MCF 10A (cell line): ENCODE data around the gene COQ8B. TPM values are rescaled to one million over a fixed set of nuclear protein-coding genes. Genes with fewer than 3 reads are reported as not detected.

Source experiments
- BruUV-seq: library from RNA; stranded (reverse); fragments of 400-500 nt; replicated peaks from 2 replicates; lab custom pipeline; 2021; lab: Mats Ljungman, UMichigan
- CTCF ChIA-PET: fragments of 300-600 bp; sonication (Branson Sonifier 250); formaldehyde crosslinking; extraction: SDS; loops from one replicate; lab custom pipeline; 2021; ENCODE audit warnings: antibody characterized with exemption, inconsistent platforms; lab: Yijun Ruan, JAX
- POLR2A ChIA-PET: fragments of 300-600, 350-650 bp; sonication (Branson Sonifier 250); formaldehyde crosslinking; extraction: SDS; loops from one replicate; lab custom pipeline; 2020; ENCODE audit warnings: antibody characterized with exemption, inconsistent platforms; lab: Yijun Ruan, JAX
- DNase-seq: peaks from one replicate; pipeline ENCODE4 v3.0.0-alpha.2; 2018; ENCODE audit not compliant: unreplicated experiment
- H3K27ac Mint-ChIP-seq: one replicate; pipeline ENCODE4 v1.8.0; 2022; ENCODE audit warnings: mild to moderate bottlenecking, low read depth, mixed read lengths; ENCODE audit not compliant: unreplicated experiment
- H3K27me3 Mint-ChIP-seq: one replicate; pipeline ENCODE4 v1.8.0; 2022; ENCODE audit warnings: mixed read lengths; ENCODE audit not compliant: insufficient read depth, unreplicated experiment
- H3K36me3 Mint-ChIP-seq: one replicate; pipeline ENCODE4 v1.8.0; 2022; ENCODE audit warnings: mild to moderate bottlenecking, moderate library complexity, mixed read lengths; ENCODE audit not compliant: insufficient read depth, unreplicated experiment
- H3K4me1 Mint-ChIP-seq: one replicate; pipeline ENCODE4 v1.8.0; 2022; ENCODE audit warnings: mixed read lengths; ENCODE audit not compliant: insufficient read depth, unreplicated experiment
- H3K4me3 Mint-ChIP-seq: one replicate; pipeline ENCODE4 v1.8.0; 2022; ENCODE audit warnings: mild to moderate bottlenecking, moderate library complexity, mixed read lengths; ENCODE audit not compliant: unreplicated experiment
- H3K9me3 Mint-ChIP-seq: one replicate; pipeline ENCODE4 v1.8.0; 2022; ENCODE audit warnings: mixed read lengths; ENCODE audit not compliant: unreplicated experiment
- intact Hi-C: fragments of 100-400 bp; cut with micrococcal nuclease; formaldehyde crosslinking; loops from 2 replicates; pipeline ENCODE4 v1.14.1; 2022
- total RNA-seq: library from RNA; stranded (reverse); gene quantifications from 2 replicates; pipeline ENCODE4 v1.2.3, GENCODE V29; 2022
- TF ChIP-seq, protein P1 (sequence below): fragments of 200-600 bp; IDR thresholded peaks from one replicate; pipeline ENCODE4 v1.8.0; 2022; ENCODE audit warnings: antibody characterized with exemption, mild to moderate bottlenecking; ENCODE audit not compliant: unreplicated experiment

COQ8B gene
- total RNA-seq, 1 experiment from 2014 or later = 46.7 TPM

DNA sequence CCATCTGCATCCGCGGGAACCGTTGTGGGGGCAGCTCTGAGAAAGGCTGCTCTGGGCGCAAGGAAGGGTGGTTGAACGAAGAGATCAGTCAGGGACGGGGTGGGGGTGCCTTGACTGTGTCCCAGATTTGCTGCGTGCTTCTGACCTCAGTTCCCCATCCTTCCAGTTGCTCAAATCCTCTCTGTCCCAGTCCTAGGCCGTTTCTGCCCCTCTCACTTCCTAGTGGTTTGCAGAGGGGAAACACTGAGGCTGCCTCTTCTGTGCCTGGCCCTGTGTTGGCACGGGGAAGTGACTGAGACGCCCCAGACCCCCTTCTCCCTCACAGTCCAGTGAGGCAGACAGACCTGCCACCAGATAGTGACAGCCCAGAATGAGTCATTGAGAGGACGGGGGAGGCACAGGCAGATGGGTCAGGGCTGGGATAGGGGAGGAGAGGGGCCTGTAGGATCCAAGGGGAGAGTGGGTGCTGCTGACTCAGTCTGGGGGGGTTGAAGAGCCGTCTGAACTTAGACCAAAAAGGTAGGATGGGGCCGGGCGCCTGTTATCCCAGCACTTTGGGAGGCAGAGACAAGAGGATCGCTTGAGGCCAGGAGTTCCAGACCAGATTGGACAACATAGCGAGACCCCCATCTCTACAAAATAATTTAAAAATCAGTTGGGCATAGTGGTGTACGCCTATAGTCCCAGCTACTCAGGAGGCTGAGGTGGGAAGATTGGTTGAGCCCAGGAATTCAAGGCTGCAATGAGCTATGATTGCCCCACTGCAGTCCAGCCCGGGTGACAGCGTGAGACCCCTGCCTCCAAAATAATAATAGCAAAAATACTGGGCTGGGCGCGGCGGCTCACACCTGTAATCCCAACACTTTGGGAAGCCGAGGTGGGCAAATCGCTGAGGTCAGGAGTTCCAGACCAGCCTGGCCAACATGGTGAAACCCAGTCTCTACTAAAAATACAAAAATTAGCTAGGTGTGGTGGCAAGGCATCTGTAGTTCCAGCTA is 52.7 kb downstream of the COQ8B start:
- POLR2A ChIA-PET = interaction anchor here (0.7 to 2.1 kb wide), 21 partner anchors 18 to 907 kb away, joined by 3 to 17 read pairs (median 4); partner anchors contain the start of genes ACTMAP, COQ8B, EGLN2 and ITPKC
- Mint-ChIP-seq H3K9me3 (no peaks in the 10 kb centered on the region), H3K36me3 (peaks cover 8% of the 10 kb centered on the region), H3K27me3 (no peaks in the 10 kb centered on the region), H3K4me1 (peaks cover 14% of the 10 kb centered on the region), H3K27ac (peak overlapping the region; percentile 57), H3K4me3 (peak overlapping the region; percentile 77)
- no TSS peak for BruUV-seq
- CTCF ChIA-PET = interaction anchor here (0.6 to 2.9 kb wide), 24 partner anchors 10 to 567 kb away, joined by 3 to 15 read pairs (median 4); partner anchors contain the start of gene ACTMAP
- intact Hi-C loops = loop anchor here (1.0 to 10.0 kb wide), 3 partner anchors 87 to 480 kb away; partner anchors contain the start of genes ACTMAP and SNRPA
- TF ChIP-seq, protein P1, sequence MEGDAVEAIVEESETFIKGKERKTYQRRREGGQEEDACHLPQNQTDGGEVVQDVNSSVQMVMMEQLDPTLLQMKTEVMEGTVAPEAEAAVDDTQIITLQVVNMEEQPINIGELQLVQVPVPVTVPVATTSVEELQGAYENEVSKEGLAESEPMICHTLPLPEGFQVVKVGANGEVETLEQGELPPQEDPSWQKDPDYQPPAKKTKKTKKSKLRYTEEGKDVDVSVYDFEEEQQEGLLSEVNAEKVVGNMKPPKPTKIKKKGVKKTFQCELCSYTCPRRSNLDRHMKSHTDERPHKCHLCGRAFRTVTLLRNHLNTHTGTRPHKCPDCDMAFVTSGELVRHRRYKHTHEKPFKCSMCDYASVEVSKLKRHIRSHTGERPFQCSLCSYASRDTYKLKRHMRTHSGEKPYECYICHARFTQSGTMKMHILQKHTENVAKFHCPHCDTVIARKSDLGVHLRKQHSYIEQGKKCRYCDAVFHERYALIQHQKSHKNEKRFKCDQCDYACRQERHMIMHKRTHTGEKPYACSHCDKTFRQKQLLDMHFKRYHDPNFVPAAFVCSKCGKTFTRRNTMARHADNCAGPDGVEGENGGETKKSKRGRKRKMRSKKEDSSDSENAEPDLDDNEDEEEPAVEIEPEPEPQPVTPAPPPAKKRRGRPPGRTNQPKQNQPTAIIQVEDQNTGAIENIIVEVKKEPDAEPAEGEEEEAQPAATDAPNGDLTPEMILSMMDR = no peak
- peak; percentile 25 for DNase-seq

DNA sequence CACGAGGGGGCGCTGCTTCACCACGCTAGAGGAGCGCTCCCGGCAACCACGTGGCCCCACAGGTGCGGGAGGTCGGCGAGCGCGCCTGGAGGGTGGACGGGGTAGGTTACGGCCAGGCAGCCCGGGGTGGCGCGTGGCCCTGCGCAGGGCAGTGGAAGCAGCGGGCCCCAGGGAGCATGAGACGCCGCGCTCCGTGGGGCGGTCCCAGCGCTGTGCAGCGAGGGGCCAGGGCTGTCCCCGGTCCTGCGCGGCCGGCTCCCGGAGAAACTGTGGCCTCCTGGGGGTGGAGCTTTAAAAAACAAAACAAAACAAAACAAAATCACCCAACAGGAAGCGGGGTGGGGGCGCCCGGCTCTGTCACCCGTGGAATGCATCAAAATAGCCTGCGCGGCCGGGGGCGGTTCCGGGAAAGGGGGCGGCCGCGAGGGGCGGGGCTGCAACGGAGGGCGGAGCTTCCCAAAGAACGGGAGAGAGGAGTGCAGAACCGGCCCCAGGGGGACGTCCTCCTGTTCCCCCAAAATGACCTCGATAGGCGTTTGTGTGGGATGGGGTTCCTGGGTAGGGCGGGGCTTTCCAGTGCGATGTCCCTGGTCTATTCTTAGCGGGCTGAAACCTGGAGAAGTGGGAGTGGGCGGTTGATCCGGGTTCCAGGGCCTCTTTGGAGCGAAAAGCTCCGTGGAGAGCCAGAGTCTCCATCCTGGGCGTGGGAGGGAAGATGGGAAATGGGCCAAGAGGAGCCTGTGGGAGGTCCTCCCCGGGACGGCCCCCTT is 53.6 kb downstream of the COQ8B start:
- TF ChIP-seq, protein P1 = no peak
- BruUV-seq = no TSS peak
- POLR2A ChIA-PET = interaction anchor here (0.6 to 2.1 kb wide), 18 partner anchors 17 to 908 kb away, joined by 3 to 17 read pairs (median 4); partner anchors contain the start of genes ACTMAP, COQ8B, EGLN2 and ITPKC
- Mint-ChIP-seq H3K27me3 (no peaks in the 10 kb centered on the region), H3K9me3 (no peaks in the 10 kb centered on the region), H3K27ac (peak overlapping the region; percentile 57), H3K4me3 (peak overlapping the region; percentile 77), H3K36me3 (peaks cover 8% of the 10 kb centered on the region), H3K4me1 (peaks cover 14% of the 10 kb centered on the region)
- peak; percentile 83 for DNase-seq
- CTCF ChIA-PET = interaction anchor here (0.6 to 2.9 kb wide), 29 partner anchors 10 to 1548 kb away, joined by 3 to 15 read pairs (median 3); partner anchors contain the start of gene ACTMAP
- intact Hi-C loops = loop anchor here (1.0 to 10.0 kb wide), 5 partner anchors 57 to 481 kb away; partner anchors contain the start of genes ACTMAP and SNRPA

DNA sequence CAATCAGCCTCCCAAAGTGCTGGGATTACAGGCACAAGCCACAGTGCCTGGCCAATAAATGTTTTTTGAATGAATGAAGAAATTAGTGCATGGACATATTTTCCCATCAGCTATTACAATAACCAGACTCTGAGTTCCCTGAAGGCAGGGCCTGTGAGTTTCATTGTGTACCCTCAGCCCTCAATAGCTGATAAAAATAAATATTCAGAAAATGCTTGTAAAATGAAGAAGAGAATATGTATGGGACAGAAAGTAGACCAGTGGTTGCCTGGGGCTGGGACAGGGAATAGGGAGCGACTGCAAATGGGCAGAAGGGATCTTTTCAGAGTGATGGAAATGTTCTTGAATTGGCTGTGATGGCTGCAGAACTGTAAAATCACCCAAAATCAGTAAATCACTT is 55.1 kb downstream of the COQ8B start:
- no TSS peak for BruUV-seq
- Mint-ChIP-seq H3K36me3 (peaks cover 2% of the 10 kb centered on the region), H3K27ac (no peak overlapping the region), H3K27me3 (no peaks in the 10 kb centered on the region), H3K9me3 (no peaks in the 10 kb centered on the region), H3K4me3 (no peak overlapping the region), H3K4me1 (peaks cover 9% of the 10 kb centered on the region)
- ChIA-PET CTCF (interaction anchor here (0.6 to 2.9 kb wide), 11 partner anchors 8 to 522 kb away, joined by 3 to 17 read pairs (median 3); no protein-coding TSS in a partner anchor), POLR2A (interaction anchor here (1.0 to 1.3 kb wide), 3 partner anchors 15 to 89 kb away, joined by 4 to 5 read pairs (median 4); partner anchors contain the start of genes ACTMAP, COQ8B, ITPKC and SNRPA)
- no peak for DNase-seq
- intact Hi-C loops = loop anchor here (1.0 to 10.0 kb wide), 4 partner anchors 59 to 313 kb away; partner anchors contain the start of genes ACTMAP and SNRPA
- TF ChIP-seq, protein P1 = no peak
